Measurements from ENCODE around the gene RAB22A.

RAB22A gene, protein sequence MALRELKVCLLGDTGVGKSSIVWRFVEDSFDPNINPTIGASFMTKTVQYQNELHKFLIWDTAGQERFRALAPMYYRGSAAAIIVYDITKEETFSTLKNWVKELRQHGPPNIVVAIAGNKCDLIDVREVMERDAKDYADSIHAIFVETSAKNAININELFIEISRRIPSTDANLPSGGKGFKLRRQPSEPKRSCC

DNA sequence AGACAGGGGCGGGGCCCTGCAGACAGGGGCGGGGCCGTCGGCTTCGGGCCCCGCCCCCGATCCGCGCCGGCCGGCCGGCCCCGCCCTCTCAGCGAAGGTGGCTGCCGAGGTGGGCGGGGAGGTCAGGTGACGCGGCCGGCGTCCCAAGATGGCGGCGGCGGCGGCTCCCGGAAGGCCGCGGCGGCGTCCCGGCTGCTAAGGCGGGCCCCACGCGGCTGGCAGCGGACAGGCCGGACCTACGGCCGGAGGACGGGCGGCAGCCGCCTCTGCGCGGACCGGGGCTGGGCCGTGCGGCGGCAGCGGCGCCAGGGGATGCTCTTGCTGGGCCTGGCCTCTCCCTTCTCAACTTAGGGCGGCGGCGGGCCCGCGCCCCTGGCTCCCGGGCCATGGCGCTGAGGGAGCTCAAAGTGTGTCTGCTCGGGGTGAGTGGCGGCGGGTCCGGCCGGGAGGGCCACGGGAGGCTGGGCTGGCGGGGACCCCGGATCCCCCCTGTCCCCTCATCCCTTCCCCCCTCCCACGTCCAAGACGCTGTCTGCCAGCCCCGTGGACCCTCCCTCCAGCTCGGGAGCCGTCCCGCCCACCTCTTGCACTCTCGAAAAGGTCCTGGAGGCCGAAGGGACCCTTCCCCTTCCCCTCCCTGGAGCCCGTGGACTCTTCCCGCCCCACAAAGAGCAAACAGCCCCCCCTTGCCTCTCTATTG is at the start of gene RAB22A:
RAB22A (plus strand) TSS at position 125 of the 700 bp plus-strand sequence; CDS start at position 387, 262 bp downstream.
- Mint-ChIP-seq H3K27me3 (no peaks in the 10 kb centered on the region), H3K9me3 (no peaks in the 10 kb centered on the region), H3K4me3 (peak within 1 kb of the TSS; percentile 93 to 96), H3K36me3 (peaks cover 14 to 25% of the 10 kb centered on the region in 2 donors), H3K27ac (peak within 1 kb of the TSS; percentile 98), H3K4me1 (peaks cover 35 to 57% of the 10 kb centered on the region in 2 donors)
- DNase-seq (peak; percentile 76), ATAC-seq (replicated peaks) (peak; percentile 42 to 62)

DNA sequence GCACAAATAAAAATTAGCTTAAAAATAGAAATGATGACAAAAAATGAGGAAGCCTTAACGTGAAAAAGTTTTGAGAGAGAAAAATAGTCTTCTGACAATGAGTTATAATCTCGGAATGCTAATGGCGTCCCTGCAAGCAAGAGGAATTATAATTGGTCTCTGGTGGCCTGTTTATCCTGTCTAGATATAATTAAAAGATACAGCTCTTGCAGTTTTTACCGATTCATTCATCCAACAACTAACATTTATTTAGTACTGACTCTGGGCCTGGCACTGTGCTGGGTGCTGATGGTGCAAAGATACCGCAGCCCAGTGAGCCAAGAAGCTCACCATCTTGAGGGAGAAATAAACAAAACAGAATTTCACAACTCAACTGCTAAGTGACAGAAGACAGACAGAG is 49.5 kb upstream of the RAB22A start:
- DNase-seq = no peak
- Mint-ChIP-seq H3K4me1 (peaks cover 12 to 22% of the 10 kb centered on the region in 2 donors), H3K36me3 (peaks cover 31 to 45% of the 10 kb centered on the region in 2 donors), H3K4me3 (no peak overlapping the region), H3K27ac (peak overlapping the region; percentile 60), H3K27me3 (no peaks in the 10 kb centered on the region), H3K9me3 (peaks cover 0 to 2% of the 10 kb centered on the region in 2 donors)
- ATAC-seq (replicated peaks) = no peak

DNA sequence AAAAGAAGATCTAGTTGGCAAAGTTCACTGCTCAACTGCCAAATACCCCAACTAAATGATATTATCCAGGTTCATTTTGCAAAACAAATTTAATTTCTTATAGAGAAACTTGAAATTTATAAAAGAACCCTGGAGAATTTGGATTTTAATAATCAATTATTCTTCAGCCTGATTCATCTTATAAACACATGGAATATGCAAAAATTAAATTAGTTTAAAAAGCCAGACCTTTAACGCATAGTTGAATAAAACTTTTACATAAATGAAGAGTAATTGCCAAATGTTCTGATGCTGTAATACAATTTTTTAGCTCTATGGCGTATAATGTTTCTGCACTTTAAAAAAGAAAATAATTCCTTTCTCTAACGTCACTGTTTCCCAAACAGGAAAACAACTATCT is 47.9 kb upstream of the RAB22A start:
- DNase-seq (no peak), ATAC-seq (replicated peaks) (no peak)
- Mint-ChIP-seq H3K9me3 (peaks cover 0 to 2% of the 10 kb centered on the region in 2 donors), H3K36me3 (peaks cover 31 to 41% of the 10 kb centered on the region in 2 donors), H3K4me3 (no peak overlapping the region), H3K27ac (no peak overlapping the region), H3K4me1 (peaks cover 12 to 21% of the 10 kb centered on the region in 2 donors), H3K27me3 (no peaks in the 10 kb centered on the region)

DNA sequence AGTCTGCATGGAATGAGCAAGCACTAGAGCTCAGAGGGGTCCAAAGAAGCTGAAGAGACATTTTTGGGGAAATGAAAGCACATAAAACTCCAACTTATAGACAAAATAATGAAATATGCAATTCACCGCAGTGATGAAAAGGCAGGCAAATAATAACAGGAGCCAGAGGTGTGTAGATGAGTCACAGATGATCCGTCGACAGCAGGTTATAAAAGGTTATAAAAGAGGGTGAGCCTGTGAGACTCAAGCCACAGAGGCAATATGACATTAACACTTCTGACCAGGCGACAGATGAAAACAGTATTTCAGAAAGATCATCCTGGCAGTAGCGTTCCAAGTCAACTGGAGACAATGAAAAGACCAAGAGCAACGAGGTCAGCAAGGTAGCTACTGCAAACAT is 45.2 kb upstream of the RAB22A start:
- ATAC-seq (replicated peaks) (no peak), DNase-seq (no peak)
- H3K36me3 Mint-ChIP-seq = peaks cover 27 to 40% of the 10 kb centered on the region in 2 donors
- H3K9me3 Mint-ChIP-seq = no peaks in the 10 kb centered on the region
- H3K27ac Mint-ChIP-seq = no peak overlapping the region
- peaks cover 4% of the 10 kb centered on the region in 2 donors for H3K4me1 Mint-ChIP-seq
- H3K27me3 Mint-ChIP-seq = no peaks in the 10 kb centered on the region
- no peak overlapping the region for H3K4me3 Mint-ChIP-seq

DNA sequence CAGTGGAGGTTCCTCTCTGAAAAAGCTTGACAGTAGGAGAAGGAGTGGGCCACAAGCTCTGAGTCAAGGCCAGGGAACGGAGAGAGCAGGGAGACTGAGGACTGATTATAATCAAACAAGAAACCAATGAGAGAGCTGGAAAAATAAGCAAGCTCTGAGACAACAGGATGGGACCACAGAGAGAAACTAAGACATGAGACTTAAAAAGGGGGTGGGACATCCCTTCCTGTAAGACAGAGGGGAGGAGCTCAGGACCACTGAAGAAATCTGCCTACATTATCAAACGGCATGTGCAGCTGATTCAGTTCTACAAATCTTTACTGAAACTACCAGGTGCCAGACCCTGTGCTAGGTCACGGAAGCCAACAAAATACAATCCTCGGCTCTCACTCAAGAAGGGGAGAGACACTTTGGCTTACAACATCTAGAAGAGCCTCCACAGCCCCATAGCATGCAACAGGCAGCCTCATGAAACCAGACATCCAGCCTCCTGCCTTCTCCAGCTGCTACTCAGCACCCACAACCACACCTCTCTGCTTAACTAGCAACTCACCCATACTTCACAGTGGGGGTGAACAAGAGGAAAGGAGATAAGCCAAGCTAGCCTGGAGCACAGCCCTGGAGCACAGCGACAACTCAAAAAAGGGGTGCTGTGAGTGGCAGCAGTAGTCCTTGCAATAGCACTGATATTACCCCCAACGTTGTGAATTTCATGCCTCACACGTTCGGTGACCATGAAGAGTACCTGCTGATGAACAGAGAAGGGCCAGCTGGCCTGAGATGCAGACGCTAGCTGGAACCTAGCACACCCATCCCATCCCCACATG is 41.9 kb upstream of the RAB22A start:
- ATAC-seq (replicated peaks) = no peak

DNA sequence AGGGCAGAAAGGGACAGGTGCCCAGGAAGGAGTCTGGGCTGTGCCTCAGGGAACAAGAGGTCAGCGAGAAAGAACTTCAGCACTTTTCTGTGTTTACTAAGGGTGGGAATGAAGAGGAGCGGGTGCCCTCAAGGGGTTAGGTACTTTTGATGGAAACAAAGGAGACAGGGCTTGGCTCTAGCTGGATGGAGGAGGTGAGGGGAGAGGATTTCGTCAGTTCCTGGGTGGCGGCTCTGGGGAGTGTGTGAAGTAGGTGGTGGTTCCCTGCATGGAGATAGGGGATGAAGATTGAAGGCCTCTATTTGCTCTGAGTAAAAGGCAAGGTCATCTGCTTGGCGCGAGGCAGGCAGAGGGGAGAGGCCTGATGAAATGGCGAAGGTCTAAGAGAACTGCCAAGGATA is 41.1 kb upstream of the RAB22A start:
- Mint-ChIP-seq H3K9me3 (no peaks in the 10 kb centered on the region), H3K27me3 (no peaks in the 10 kb centered on the region), H3K27ac (no peak overlapping the region), H3K36me3 (peaks cover 31 to 34% of the 10 kb centered on the region in 2 donors), H3K4me3 (no peak overlapping the region), H3K4me1 (no peaks in the 10 kb centered on the region)
- ATAC-seq (replicated peaks) (no peak), DNase-seq (no peak)

More for the DNA sequence above, 41.9 kb upstream of the RAB22A start:
- no peaks in the 10 kb centered on the region for H3K9me3 Mint-ChIP-seq
- no peak overlapping the region for H3K27ac Mint-ChIP-seq
- DNase-seq = no peak
- no peaks in the 10 kb centered on the region for H3K4me1 Mint-ChIP-seq
- peaks cover 27 to 29% of the 10 kb centered on the region in 2 donors for H3K36me3 Mint-ChIP-seq
- no peak overlapping the region for H3K4me3 Mint-ChIP-seq
- H3K27me3 Mint-ChIP-seq = no peaks in the 10 kb centered on the region

DNA sequence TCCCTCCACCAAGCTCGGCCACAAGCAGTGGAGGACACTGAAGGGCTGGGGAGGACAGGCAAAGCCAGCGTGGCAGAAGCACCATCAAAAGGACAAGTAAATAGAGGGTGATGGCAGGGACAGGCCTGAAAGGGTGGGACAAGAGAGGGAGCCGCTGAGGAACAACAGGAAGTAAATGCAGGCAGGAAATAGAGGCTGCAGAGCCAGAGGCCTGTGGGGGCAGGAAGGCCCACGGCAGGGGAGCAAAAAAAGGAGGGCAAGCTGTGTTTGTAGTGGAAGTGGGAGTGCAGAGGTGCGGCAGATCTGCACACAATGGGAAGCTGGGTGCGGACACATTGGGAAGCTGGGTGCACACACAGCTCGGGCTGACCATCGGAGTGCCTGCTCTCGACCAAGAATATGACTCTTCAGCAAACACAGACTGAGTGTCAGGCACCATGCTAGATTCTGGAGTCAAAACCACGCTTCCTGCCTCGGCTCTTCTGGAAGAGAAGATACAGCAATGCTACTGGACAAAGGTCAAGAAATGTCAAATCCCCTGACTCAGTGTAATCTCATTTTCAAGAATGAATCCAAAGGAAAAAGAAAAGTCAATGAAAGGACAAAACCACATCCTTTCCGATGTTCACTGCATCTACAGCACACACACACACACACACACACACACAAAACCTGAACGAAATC is 40.4 kb upstream of the RAB22A start:
- Mint-ChIP-seq H3K4me1 (no peaks in the 10 kb centered on the region), H3K36me3 (peaks cover 36 to 38% of the 10 kb centered on the region in 2 donors), H3K27me3 (no peaks in the 10 kb centered on the region), H3K9me3 (no peaks in the 10 kb centered on the region), H3K27ac (no peak overlapping the region), H3K4me3 (no peak overlapping the region)
- ATAC-seq (replicated peaks) = no peak
- no peak for DNase-seq

DNA sequence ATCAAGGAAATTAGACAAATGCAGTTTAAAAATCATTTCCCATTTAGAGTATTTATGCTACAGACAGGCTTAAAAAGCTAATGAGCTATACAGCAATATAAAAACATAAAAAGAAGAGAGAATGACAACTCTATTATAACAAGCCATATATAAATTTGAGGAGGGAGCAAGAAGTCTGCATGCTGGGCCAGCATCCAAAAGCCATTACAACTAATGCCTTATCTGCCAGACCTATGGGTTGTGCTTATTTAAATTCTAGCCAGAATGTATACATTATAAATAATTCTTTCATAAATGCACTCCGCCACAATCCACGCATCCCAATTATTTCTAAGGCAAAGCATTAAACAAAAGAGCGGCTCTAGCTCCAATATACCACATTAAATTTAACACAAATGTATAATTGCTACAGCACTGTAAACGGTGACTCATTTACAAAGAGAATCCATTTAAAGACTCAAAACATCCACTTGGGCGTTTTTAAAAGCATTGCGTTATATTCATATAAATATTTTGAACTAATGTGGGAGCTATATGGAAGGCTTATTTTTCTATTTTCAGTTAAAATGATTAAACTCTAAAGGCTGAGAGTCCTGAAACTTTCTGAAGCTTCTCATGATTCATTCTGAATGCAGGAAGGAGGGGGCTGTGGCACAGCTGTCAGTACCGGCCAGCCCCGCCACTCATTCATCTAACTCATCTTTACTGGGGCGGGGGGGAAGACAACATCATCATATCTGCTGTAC is 37.7 kb upstream of the RAB22A start:
- Mint-ChIP-seq H3K36me3 (peaks cover 40 to 59% of the 10 kb centered on the region in 2 donors), H3K9me3 (no peaks in the 10 kb centered on the region), H3K27ac (no peak overlapping the region), H3K4me3 (no peak overlapping the region), H3K4me1 (no peaks in the 10 kb centered on the region), H3K27me3 (no peaks in the 10 kb centered on the region)
- ATAC-seq (replicated peaks) (no peak), DNase-seq (no peak)

DNA sequence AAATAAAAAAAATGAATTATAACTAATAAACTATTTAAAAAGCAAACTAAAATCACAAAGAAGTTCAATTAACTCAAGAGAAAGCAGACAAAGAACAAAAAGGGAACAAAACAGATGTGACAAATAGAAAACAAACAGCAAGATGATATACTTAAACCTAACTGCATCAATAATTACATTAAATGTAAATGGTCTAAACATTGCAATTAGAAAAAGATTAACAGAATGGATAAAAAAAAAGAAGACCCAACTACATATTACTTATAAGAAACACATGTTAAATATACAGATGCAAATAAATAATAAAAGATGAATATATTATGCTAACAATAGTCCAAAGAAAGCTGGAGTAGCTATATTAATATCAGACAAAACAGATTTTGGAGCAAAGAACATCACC is 35.1 kb upstream of the RAB22A start:
- Mint-ChIP-seq H3K4me3 (no peak overlapping the region), H3K36me3 (peaks cover 32 to 48% of the 10 kb centered on the region in 2 donors), H3K27ac (no peak overlapping the region), H3K4me1 (peaks cover 0 to 7% of the 10 kb centered on the region in 2 donors), H3K9me3 (no peaks in the 10 kb centered on the region), H3K27me3 (no peaks in the 10 kb centered on the region)
- DNase-seq (no peak), ATAC-seq (replicated peaks) (no peak)

DNA sequence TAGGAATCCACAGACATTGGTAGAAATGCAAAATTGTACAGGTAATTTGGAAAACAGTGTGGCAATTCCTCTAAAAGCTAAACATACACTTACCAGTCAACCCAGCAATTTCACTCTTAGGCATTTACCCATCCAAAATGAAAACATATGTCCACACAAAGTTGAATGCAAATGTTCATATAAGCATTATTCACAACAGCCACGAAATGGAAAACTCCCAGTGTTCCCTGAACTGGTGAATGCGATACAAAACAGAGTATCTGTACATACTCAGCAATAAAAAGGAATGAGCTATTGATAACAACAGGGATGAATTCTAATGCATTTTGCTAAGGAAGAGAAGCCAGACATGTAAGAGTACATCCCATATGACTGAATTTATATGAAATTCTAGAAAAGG is 32.4 kb upstream of the RAB22A start:
- ATAC-seq (replicated peaks) (no peak), DNase-seq (no peak)
- H3K4me1 Mint-ChIP-seq = peaks cover 3 to 12% of the 10 kb centered on the region in 2 donors
- no peaks in the 10 kb centered on the region for H3K9me3 Mint-ChIP-seq
- no peak overlapping the region for H3K4me3 Mint-ChIP-seq
- no peaks in the 10 kb centered on the region for H3K27me3 Mint-ChIP-seq
- no peak overlapping the region for H3K27ac Mint-ChIP-seq
- peaks cover 28 to 49% of the 10 kb centered on the region in 2 donors for H3K36me3 Mint-ChIP-seq

DNA sequence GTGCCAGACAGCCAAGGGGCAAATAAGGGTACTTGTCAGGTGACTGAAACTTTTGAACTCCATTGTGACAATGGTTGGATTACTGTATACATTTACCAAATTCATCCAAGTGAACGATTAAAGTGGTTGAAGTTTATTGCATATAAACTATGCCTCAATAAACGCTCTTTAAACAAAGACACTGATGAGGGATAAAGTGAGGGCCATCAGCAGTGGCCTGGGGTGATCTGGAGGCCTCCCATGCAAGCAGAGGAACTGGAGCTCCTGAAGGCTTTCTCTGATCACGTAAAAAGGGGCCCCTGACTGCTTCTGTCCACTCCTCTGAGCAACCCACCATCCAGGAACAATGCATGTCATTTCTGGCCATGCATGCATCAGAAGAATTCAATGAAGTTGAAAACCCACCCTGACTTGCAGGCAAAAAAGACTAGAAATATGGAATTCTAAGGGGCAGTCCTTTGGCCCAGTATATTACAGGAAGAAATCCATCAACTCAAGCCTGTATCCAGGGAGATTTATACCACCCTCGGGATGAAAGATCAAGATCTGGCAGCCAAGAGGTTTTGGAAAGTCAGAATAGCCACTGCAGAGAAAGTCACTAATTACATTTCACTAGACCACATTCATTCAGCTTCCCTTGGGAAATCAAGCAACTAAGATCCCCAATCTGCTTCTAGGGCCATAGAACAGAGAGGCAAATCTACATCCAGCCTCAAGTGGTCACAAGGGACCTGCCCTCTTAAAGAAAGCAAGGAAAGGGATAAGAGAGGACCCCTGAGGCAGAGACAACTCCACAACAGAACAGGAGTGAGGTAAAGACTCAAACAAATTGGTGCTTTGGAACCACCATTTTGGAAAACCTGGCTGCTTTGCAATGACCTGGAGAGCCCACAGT is 31.7 kb upstream of the RAB22A start:
- Mint-ChIP-seq H3K4me3 (no peak overlapping the region), H3K9me3 (no peaks in the 10 kb centered on the region), H3K36me3 (peaks cover 28 to 49% of the 10 kb centered on the region in 2 donors), H3K4me1 (peaks cover 3 to 17% of the 10 kb centered on the region in 2 donors), H3K27ac (no peak overlapping the region), H3K27me3 (no peaks in the 10 kb centered on the region)
- DNase-seq = no peak
- no peak for ATAC-seq (replicated peaks)

DNA sequence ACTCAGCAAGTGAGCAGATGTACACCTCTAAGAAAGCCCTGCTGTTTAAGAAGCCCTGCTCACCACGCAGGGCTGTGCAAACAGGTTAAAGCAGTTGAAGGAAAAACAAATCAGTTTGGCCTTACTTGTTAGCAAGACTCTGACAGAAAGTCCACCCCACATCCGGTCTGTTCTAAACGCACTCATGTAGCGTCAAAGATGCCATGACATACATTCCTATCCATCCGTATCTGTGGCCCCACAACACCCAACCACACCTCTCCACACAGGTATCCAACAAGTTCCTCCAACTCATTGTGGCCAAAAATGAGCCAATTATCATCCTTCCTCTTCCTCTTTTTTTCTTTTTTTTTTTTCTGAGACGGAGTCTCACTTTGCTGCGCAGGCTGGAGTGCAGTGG is 22.8 kb upstream of the RAB22A start:
- Mint-ChIP-seq H3K27me3 (no peaks in the 10 kb centered on the region), H3K27ac (no peak overlapping the region), H3K4me3 (no peak overlapping the region), H3K4me1 (peaks cover 14 to 36% of the 10 kb centered on the region in 2 donors), H3K9me3 (peaks cover 0 to 4% of the 10 kb centered on the region in 2 donors), H3K36me3 (peaks cover 33 to 35% of the 10 kb centered on the region in 2 donors)
- ATAC-seq (replicated peaks) (peak; percentile 77 to 92), DNase-seq (peak; percentile 14)

DNA sequence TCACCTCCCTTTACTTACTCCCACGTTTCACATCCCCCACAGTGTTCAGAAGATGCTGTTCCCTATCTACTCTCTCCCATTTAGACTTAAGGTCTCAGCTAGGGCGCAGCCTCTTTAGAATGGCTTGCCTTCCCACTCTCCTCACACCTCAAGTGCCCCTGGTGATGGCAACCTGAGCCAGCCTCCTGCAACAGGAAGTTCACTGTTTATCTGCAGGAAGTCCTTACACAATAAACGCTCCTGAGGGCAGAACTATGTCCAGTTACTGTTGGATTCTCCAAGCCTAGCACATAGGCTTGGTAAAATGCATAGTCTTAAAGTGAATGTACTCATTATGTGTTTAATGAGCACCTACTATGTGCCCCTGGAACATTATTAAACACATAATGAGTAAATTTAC is 21.9 kb upstream of the RAB22A start:
- no peak for ATAC-seq (replicated peaks)
- Mint-ChIP-seq H3K4me1 (peaks cover 14 to 30% of the 10 kb centered on the region in 2 donors), H3K27me3 (no peaks in the 10 kb centered on the region), H3K9me3 (peaks cover 0 to 4% of the 10 kb centered on the region in 2 donors), H3K27ac (no peak overlapping the region), H3K4me3 (no peak overlapping the region), H3K36me3 (peaks cover 32 to 35% of the 10 kb centered on the region in 2 donors)
- no peak for DNase-seq

Data from stimulated activated naive B cell treated with anti-CD40 and anti-IgM and Interleukin-4, amounts not matched to agents 10 μg/mL and 1 μg/mL and 100 μg/mL, for 72 hours (primary cell).